ENCODE data around the gene DEFB118.
"Not testable (repeated sequence)": the region's sequence is repeated elsewhere in the genome, so short reads cannot be mapped to it uniquely, and the experiment has no call there.

The DEFB118 gene

GRCh38 chr20:31368301-31368700 lies at the start of gene DEFB118:
Gene DEFB118 (plus strand): TSS chr20:31368601. CDS start chr20:31368651, 50 bp downstream.
- DNase-seq: no peak

- DNase-seq: no peak
These were observed 45.9 kb upstream of the DEFB118 start for GRCh38 chr20:31322504-31322903.

GRCh38 chr20:31330893-31331292 lies 37.5 kb upstream of the DEFB118 start:
- DNase-seq: no peak

- no peak for DNase-seq
These were observed 26.9 kb upstream of the DEFB118 start for GRCh38 chr20:31341470-31341869.

- no peak for DNase-seq
These were observed 12.4 kb upstream of the DEFB118 start for GRCh38 chr20:31355981-31356380.

- no peak for DNase-seq
These were observed 5.1 kb upstream of the DEFB118 start for GRCh38 chr20:31363295-31363694.

- not testable (repeated sequence) for DNase-seq
These were observed 4.1 kb upstream of the DEFB118 start for GRCh38 chr20:31364272-31364671.

GRCh38 chr20:31374346-31374745 lies 5.9 kb downstream of the DEFB118 start:
- no peak for DNase-seq

GRCh38 chr20:31390490-31390889 lies 22.1 kb downstream of the DEFB118 start, which contains the start of gene DEFB119:
Gene DEFB119 (minus strand): TSS chr20:31390590. CDS start chr20:31390483, 107 bp downstream.
- DNase-seq: no peak

- no peak for DNase-seq
These were observed 24.4 kb downstream of the DEFB118 start for GRCh38 chr20:31392836-31393235.

GRCh38 chr20:31394900-31395299 lies 26.5 kb downstream of the DEFB118 start:
- no peak for DNase-seq

- DNase-seq: no peak
These were observed 35.5 kb downstream of the DEFB118 start for GRCh38 chr20:31403886-31404285.

GRCh38 chr20:31406115-31406514 lies 37.7 kb downstream of the DEFB118 start, which contains the start of gene DEFB121:
Gene DEFB121 (minus strand): TSS chr20:31406215. CDS start chr20:31406152, 63 bp downstream.
- no peak for DNase-seq

GRCh38 chr20:31410011-31410410 lies 41.6 kb downstream of the DEFB118 start:
- DNase-seq: no peak

GRCh38 chr20:31414381-31414780 lies 46.0 kb downstream of the DEFB118 start:
- no peak for DNase-seq

GRCh38 chr20:31415653-31416052 lies 47.3 kb downstream of the DEFB118 start:
- DNase-seq: no peak

GRCh38 chr20:31418307-31418706 lies 49.9 kb downstream of the DEFB118 start:
- DNase-seq: no peak

Data from NCI-H146 (cell line).